HG03565 (cell line): ENCODE results near the gene HDHD3.
"Not testable (repeated sequence)": the region's sequence is repeated elsewhere in the genome, so short reads cannot be mapped to it uniquely, and the experiment has no call there.

Experiments used
- ATAC-seq: cut with Tn5 transposase; IDR thresholded peaks from one replicate; pipeline ENCODE4 v1.9.1; 2021; ENCODE audit warnings: mild to moderate bottlenecking, moderate library complexity; ENCODE audit not compliant: unreplicated experiment

The HDHD3 gene, protein sequence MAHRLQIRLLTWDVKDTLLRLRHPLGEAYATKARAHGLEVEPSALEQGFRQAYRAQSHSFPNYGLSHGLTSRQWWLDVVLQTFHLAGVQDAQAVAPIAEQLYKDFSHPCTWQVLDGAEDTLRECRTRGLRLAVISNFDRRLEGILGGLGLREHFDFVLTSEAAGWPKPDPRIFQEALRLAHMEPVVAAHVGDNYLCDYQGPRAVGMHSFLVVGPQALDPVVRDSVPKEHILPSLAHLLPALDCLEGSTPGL

DNA sequence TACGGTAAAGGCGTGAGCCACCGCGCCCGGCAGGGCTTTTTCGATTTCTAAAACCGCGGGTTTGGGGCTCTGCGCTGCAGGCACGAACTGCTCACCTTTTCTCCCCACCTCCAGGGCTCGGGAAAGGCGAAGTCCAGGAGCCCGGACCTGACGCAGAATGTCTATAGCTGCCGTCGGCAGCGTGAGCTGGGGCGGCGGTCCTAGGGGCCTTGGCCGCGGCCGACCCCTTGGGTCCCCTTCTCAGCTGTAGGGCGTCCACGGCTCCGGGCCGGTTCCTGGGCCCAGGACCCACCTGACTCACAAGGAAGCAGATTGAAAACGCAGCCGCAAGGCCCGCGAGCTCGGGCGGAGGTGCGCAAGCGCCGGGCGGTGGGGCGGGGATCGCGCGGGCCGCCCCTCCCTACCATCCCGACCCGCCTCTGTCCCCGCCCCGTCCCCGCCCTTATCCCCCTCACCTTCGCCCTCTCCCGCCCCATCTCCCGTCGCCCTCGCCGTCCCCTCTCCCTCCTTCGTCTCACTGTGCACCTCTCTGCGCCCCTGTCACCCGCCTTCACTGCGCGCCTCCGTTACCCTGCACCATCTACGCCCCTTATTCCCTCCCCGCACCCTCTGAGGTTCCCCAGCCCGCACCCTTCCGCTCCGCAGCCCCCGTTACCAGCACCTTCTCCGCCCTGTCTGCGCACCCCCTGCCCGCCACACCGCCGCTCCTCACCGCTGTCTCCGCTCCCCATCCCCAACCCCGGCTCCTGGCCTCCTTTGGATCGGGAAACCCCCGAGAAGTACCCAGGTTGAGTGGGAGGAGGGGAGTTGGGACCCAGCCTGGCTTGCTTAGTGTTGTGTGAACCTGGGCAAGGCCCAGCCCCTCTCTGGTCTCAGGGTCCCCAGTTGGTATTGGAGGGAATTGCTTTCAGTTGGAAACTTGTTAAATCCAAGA, at the start of gene HDHD3:
Gene HDHD3, minus strand, starts transcription at position 353 of the 934 bp plus-strand sequence. CDS start 2,632 bp downstream, outside the sequence.
- ATAC-seq = peak; percentile 72

DNA sequence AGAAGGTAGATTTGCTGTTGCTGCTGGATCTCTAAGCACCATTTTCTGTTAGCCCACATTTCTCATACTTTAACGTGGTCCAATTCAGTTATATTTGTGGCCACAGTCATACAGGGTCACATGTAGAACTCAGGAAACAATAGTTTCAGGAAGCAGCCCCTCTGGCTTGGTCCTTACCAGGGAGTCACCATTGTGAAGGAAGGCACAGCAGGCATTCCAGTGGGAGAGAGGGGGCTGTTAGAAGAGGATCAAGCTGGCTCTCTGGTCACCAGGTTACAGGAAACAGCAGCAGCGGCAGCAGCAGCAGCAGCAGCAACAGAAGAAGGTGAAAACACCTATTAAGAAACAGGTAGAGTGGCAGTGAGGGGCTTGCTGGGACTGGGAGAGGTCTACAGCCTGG, 48.3 kb upstream of the HDHD3 start:
- no peak for ATAC-seq

DNA sequence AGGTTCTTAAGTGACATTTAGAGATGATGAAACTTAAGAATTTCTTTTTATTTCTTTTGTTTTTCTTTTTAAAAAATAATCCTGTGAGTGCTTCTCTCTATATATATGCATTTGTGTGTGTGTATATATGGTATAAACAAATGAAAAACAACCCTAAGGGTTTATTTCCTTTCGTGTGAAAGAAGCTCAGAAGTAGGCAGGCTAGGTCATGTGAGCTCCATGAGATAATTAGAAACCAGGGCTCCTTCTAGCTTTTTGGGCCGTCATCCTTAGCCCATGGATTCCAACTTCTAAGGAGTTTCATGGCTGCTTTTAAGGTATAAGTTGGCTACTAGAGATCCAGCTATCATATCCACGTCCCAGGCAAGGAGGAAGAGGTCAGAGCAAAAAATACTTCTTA, 44.9 kb upstream of the HDHD3 start:
- no peak for ATAC-seq

DNA sequence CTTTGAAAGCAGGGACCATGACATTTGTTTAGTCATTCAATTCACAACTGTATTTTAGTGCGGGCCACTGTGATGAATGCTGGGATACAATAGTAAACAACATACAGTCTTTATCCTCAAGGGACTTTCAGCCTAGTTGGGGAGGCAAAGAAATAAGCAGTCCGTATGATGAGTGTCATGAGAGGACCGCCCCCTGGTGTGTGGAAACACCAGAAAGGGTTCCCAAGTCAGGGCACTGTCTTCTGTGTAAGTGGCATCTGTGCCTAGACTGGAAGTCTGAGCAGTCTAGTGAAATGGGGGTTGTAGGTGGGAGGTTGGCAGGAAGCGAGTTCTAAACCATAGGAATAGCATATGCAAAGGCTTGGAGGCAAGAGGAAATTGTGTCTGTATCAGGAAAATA, 40.6 kb upstream of the HDHD3 start:
- no peak for ATAC-seq

DNA sequence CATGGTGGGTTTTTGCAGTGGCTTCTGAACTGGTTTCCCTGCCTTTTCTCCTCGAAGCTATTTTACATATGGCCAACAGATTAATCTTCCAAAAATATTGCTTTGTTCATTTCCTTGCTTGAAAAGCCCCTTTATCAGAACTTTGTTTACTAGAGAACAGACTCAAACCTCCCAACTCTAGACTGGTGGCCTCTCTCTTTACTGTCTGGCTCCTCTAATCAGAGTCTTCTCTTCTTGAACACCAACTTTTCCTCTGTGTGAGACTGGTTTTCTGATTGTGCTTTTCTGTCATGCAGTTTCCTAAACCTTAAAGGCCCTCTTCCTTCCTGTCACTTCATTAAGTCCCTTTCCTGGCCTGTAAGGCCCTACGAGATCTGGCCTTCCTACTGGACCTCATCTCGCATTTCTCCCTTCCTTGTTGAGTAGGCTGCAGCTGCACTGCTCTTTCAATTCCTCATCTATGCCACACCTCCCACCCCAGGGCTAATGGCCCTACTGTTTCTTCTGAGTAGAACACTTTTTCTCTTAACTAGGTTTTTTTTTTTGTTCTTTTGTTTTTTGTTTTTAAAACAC, 39.4 kb upstream of the HDHD3 start:
- ATAC-seq = peak; percentile 90

DNA sequence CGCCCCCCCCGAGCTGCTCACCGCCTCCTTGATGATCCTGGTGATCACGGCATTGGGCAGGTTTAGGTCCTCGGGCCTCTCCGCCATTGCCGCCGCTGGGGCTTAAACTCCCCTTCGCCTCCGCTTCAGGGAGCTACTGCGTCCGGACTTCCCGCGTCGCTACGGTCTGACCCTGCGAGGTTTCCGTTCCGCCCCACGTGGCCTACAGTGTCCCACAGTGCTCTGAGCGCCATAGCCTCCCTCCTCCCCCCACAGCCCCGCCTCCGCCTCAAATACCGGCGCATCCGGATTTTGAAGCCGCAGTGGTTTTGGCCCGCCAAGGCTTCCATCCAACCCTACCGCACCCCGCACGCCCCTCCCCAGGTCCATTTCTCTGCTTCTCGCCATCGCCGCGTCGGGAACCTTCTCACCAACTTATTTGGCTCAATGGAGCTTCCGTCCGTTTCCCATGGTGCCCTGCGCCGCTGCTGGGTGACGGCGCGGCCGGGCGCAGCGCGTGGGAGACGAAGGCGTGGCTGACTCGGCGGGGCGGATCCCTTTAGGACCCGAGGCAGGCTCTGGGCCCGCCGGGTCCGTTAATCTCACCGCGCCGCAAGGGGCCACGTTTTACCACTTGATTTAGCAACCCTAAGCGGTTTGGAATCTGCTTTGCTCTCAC, 33.5 kb upstream of the HDHD3 start, which contains the start of the genes C9orf43 and POLE3:
Gene C9orf43, plus strand, starts transcription at position 541 of the 658 bp plus-strand sequence. CDS start 2,747 bp downstream, outside the sequence.
Gene POLE3, minus strand, starts transcription at position 469 of the 658 bp plus-strand sequence. Its CDS starts 382 bp downstream, at position 87.
- peak; percentile 85 for ATAC-seq

DNA sequence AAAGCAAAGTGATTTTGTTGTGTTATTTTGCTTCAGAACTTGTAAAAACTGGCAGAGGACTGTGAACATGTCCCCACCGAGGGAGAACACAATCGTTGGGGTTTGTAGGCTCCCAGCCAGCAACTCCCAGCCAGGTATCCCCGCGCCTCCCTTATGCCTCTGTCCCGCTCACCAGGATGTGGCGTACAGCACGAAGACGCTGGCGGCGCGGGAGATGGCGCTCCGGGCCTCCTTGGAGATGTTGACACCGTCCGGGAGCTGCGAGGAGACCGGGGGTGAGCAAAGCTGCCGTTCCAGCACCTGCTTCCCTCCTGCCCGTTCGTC, 33.1 kb upstream of the HDHD3 start:
- no peak for ATAC-seq

DNA sequence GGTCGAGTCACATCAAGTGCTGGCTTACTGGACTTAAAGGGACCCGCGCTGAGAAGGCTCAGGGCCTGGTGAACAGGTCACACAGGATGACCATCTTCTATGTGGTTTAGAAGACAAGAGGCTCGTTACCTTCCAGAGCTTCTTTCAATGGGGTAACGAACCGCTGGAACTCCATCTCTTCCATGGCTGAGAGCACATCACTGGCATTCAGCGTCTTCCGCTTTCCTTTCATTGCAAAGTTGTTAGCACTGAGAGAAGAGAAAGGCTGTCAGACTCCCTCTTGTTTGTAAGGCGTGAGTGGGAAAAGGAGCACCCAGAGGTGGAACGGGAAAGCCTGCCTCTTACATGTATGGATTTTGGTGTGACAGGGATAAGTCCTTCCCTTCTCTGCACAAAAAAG, 32.7 kb upstream of the HDHD3 start:
- no peak for ATAC-seq

DNA sequence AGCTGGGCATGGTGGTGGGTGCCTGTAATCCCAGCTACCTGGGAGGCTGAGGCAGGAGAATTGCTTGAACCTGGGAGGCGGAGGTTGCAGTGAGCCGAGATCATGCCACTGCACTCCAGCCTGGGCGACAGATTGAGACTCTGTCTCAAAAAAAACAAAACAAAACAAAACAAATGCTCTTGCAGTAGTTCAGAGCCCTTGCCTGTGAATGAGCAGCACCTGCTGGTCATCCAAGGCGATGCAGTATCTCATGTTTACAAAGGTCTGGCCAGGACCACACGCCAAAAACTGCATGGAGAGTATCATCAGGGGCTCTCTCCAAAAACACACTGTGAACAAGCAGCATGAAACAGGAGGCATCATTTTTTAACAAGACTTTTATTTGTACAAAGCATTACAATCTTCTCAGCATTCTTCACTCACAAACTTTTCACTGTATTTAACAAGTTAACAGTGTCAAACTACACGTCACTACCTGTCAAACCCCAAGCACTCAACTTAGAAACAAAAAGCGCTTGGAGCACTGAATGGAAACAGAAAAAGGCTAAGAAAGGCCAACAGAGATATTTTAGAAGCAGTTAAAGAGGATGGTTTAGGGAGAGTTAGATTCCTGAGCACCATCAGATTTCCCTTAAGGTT, 30.2 kb upstream of the HDHD3 start:
- ATAC-seq = not testable (repeated sequence)

DNA sequence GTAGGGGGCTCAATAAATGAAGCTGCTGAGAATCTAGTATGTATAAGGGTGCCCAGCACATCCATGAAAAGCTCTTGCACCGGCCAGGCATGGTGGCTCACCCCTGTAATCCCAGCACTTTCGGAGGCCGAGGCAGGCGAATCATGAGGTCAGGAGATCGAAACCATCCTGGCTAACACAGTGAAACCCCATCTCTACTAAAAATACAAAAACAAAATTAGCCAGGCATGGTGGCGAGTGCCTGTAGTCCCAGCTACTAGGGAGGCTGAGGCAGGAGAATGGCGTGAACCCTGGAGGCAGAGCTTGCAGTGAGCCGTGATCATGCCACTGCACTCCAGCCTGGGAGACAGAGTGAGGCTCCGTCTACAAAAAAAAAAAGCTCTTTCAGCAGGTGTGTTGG, 29.6 kb upstream of the HDHD3 start:
- ATAC-seq = not testable (repeated sequence)

DNA sequence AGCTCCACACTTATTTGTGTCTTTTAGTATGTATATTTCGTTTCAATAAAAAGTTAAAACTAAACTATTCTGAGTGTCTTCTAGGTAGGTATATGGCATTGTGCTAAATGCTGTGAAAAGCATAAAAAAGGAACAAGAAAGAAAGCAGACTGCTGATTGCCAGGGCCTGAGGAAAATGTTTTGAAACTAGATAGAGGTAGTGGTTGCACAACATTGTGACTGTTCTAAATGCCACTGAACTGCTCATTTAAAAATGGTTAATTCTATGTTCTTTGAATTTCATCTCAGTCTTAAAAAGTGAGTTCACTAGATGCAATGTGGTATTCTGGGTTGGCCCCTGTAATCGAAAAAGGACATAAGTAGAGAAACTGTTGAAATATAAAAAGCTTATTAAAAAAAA, 26.9 kb upstream of the HDHD3 start:
- no peak for ATAC-seq

DNA sequence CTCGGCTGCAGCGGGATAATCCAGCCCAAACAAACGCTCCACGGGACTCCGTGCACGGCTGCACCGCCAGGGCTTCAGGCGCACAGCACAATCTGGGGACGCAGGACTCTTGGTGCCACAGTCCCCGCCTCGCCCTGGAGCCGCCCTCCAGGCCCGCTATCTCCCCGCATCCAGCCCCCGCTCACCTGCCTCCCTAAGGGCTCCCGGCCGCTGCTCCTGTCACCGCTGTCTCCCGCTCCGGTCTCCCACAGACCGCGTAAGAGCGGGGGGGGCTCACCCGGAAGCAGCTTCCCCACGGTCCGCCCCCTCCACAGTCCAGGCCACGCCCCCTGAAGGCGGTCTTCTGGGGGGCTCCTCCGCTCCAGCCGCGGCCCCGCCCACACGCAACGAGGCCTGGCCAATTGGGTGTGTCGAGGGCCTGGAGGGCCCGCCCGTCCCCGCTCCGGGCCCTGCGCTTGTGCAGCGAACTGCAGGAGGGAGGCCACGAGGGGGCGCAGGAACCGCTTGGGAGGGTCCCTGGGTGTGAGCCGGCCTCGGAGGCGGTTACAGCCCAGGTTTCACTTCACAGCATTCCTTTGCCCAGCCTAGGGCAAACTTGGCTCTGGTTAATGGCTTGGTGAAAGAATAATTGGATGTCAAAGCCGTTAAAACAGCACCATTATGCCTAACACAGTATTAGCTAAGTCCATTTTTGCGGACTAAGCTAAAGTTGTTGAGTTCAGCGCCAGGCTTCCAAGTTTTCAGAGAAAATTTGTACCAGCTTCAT, 24.4 kb upstream of the HDHD3 start, which contains the start of gene ALAD:
Gene ALAD, minus strand, starts transcription at position 258 of the 766 bp plus-strand sequence. CDS start 7,725 bp downstream, outside the sequence.
- peak; percentile 98 for ATAC-seq

DNA sequence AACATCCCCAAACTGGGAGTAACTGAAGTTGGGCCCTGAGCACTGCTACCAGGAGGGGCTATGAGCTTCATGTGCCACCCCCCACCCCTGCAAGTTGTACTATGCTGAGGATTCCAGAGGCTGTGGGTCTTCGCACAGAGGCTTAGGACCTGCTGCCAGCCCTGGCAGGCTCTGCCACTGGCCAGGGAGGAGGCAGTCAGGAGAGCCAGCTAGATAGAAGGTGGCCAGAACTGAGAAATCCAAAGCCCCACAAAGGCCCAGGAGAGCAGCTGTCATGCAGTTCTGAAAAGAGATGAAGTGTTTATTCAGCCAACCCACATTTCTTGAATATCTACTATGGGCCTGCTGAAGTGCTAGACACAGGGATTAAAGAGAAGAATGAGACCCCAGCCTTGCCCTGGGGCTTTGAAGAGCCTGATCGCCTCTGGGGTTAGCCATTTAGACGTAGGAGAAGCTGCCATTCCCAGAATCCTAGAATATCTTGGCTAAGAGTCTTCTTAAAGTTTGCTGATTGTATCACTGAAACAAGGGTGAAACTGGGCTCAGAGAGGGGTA, 22.9 kb upstream of the HDHD3 start:
- ATAC-seq = no peak

DNA sequence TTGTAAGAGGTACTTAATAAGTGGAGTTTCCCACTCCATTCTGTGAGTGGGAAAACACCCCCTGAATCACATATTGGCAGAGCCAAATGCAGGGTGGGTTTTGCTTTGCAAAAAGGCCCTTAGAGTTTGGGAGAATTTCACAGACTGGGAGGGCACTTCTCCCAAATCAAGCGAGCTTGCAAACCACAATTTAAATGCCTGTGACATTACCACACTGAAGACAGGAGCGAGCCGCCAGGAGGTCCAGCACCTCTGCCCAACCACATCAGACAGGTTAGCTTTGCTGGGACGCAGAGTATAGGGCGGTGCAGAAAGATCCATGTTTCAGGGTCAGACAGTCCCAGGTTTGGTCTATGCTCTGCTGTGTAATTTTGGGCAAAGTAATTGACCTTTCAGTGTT, 22.0 kb upstream of the HDHD3 start:
- no peak for ATAC-seq

DNA sequence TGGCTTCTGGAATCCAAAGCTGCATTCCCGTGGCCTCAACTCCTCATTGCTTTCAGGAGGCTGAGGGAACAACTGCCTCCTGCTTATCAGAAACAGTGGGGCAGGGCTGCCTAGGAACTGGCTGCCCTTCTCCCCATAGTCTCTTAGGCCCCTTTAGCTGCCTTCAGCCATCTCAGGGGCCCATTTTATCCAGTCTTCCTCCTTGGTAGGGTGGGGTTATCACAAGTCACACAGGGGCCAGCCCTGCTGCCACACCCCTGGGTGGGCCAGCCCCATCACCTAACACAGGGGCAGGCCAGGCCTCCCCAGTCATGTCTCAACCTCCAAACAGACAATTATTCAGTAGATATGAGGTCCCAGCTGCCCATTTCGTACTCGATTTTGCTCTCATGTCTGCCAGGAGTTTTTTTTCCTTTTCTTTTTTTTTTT, 20.4 kb upstream of the HDHD3 start:
- no peak for ATAC-seq

DNA sequence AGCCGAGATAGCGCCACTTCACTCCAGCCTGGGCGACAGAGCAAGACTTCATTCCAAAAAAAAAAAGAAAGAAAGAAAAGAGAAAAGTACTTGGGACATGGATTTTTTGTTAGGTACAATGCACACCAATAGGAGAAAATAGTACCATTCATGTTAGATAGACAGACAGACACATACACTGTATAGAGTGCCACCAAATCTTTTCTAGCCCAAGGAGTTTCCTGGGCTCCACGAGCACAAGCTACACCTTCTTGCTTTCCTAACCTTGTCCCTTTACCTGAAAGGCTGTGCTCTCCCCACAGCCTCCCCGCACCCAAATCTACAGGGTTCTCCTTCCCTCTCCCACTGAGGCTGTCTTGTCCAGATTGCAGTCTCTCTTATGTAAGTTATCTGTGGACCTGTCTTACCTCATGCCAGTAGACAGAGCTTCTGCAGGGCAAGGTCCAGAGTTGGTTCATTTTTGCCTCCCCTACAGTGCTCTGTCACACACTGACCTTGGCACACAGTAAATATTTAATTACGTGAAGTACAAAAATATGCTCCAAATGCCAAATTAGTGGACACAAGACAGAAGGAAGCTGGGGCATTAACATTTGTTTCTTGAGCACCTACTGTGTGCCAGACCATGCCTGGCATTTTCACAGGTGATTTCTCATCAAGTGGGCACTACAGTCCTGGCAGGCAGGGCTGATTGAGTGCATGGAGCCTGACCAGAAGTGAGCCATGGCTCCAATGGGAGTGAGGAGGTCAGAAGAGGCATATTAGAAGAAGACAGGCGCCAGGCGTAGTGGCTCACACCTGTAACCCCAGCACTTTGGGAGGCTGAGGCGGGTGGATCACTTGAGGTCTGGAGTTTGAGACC, 18.4 kb upstream of the HDHD3 start:
- no peak for ATAC-seq

DNA sequence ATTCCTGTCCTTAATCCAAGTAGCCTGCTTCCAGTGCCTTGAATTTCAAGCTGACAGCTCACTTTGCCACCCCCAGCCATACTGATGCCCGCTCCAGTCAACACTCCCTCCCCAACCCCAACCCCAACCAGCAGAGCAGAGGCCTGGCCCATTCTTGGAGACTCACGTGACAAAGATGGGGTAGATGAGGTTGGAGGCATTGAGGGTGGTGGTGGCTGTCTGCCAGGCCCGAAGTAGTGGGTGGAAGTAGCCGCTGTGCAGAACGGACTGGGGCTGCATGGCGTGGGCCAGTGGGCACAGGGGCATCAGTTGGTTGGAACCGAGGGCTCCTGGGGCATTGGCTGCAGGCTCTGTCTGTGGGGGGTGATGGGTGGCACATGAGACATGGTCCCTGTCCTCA, 16.5 kb upstream of the HDHD3 start:
- ATAC-seq = no peak

DNA sequence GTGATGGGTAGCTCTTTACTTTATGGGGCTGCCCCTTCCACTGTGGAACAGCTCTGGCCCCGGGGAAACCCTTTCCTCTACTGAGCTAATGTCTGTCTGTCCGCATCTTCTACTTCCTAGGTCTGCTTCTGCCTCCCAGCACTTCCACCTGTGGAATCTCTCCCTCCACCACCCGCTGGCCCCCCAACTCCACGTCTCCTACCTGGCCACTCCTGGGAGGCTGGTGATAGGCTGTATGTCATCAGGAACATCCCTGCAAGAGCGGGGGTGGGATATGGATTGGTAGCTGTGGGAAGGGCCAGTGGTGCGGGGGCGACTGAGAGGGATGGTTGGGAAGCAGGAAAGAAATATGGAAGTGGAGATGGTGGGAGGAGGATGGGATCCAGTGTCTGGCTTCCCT, 15.1 kb upstream of the HDHD3 start:
- ATAC-seq = no peak
